D341Med (cell line): ENCODE results near the gene SGIP1.

Experiments used
- DNase-seq: peaks from one replicate; pipeline ENCODE4 v3.0.0; 2012; ENCODE audit warnings: low spot score

Gene SGIP1

GRCh38 chr1:66533804-66534740, at the start of gene SGIP1:
SGIP1 (plus strand) TSS chr1:66534153; CDS start chr1:66534359, 206 bp downstream.
- DNase-seq = no peak

GRCh38 chr1:66489151-66489550, 44.8 kb upstream of the SGIP1 start:
- DNase-seq = no peak

- DNase-seq = no peak
These were observed 43.9 kb upstream of the SGIP1 start for GRCh38 chr1:66489972-66490601.

- no peak for DNase-seq
These were observed 43.1 kb upstream of the SGIP1 start for GRCh38 chr1:66490816-66491215.

GRCh38 chr1:66492424-66492823, 41.5 kb upstream of the SGIP1 start:
- DNase-seq = no peak

GRCh38 chr1:66493731-66494130, 40.2 kb upstream of the SGIP1 start:
- DNase-seq = no peak

- DNase-seq = no peak
These were observed 39.5 kb upstream of the SGIP1 start for GRCh38 chr1:66494482-66494881.

GRCh38 chr1:66495495-66495894, 38.5 kb upstream of the SGIP1 start:
- DNase-seq = no peak

- DNase-seq = no peak
These were observed 36.0 kb upstream of the SGIP1 start for GRCh38 chr1:66497910-66498309.

GRCh38 chr1:66500301-66500700, 33.7 kb upstream of the SGIP1 start:
- DNase-seq = no peak

- DNase-seq = no peak
These were observed 31.9 kb upstream of the SGIP1 start for GRCh38 chr1:66502086-66502485.

GRCh38 chr1:66503841-66504470, 30.0 kb upstream of the SGIP1 start:
- peak; percentile 50 for DNase-seq

- no peak for DNase-seq
These were observed 28.1 kb upstream of the SGIP1 start for GRCh38 chr1:66505671-66506392.

GRCh38 chr1:66506393-66506687, 27.6 kb upstream of the SGIP1 start:
- DNase-seq = no peak

- DNase-seq = no peak
These were observed 27.0 kb upstream of the SGIP1 start for GRCh38 chr1:66506991-66507390.

GRCh38 chr1:66510407-66510806, 23.5 kb upstream of the SGIP1 start:
- no peak for DNase-seq

GRCh38 chr1:66511118-66511517, 22.8 kb upstream of the SGIP1 start:
- DNase-seq = no peak

GRCh38 chr1:66517959-66518358, 16.0 kb upstream of the SGIP1 start:
- no peak for DNase-seq

GRCh38 chr1:66518654-66519053, 15.3 kb upstream of the SGIP1 start:
- no peak for DNase-seq

GRCh38 chr1:66519992-66520391, 14.0 kb upstream of the SGIP1 start:
- DNase-seq = no peak

GRCh38 chr1:66520655-66521054, 13.3 kb upstream of the SGIP1 start:
- no peak for DNase-seq

- no peak for DNase-seq
These were observed 12.1 kb upstream of the SGIP1 start for GRCh38 chr1:66521721-66522365.
